ENCODE data around the gene CPN1.

DNA sequence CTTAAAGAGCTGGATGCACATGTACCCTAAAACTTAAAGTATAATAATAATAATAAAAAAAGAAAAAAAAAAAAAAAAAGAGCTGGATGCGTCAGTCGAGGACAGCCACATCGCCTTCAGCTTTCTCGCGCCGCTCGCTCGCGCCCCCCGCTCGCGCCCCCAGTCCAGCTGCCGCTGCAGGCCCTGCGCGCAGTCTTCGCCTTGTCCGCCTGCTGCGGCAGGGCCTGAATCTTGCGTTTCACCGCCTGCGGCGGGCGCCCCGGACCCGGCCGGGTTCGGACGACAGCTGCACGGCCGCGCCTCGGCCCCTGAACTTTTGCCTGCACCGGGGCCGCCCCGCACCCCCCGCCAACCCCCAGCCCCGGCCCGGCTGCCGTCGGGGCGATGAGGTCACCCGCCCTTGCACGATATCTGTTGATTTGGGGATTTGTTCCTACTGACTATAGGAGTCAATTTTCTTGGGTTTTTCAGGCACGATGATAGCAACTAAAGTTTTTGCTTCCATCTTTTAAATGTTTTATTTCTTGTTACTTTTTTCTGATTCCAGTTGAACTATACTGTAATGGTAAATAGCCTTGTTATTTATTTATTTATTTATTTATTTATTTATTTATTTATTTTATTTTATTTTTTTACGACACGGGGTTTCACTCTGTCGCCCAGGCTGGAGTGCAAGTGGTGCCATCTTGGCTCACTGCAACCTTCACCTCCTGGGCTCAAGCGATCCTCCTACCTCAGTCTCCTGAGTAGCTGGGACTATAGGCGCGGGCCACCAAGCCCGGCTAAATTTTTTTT lies 33.5 kb upstream of the CPN1 start:
- TF ChIP-seq POLR2A (IDR thresholded peaks at IDR 0.05) (no peak), POLR2AphosphoS5 (IDR thresholded peaks at IDR 0.05) (no peak)
- TF ChIP-seq, protein P1, sequence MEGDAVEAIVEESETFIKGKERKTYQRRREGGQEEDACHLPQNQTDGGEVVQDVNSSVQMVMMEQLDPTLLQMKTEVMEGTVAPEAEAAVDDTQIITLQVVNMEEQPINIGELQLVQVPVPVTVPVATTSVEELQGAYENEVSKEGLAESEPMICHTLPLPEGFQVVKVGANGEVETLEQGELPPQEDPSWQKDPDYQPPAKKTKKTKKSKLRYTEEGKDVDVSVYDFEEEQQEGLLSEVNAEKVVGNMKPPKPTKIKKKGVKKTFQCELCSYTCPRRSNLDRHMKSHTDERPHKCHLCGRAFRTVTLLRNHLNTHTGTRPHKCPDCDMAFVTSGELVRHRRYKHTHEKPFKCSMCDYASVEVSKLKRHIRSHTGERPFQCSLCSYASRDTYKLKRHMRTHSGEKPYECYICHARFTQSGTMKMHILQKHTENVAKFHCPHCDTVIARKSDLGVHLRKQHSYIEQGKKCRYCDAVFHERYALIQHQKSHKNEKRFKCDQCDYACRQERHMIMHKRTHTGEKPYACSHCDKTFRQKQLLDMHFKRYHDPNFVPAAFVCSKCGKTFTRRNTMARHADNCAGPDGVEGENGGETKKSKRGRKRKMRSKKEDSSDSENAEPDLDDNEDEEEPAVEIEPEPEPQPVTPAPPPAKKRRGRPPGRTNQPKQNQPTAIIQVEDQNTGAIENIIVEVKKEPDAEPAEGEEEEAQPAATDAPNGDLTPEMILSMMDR (IDR thresholded peaks at IDR 0.05) = no peak

Measured in stomach (tissue), 4 donors.